Raji (cell line): Measurements from ENCODE around the gene KLF3.

Experiments
- POLR2A ChIP-seq: IDR thresholded peaks from 2 replicates; pipeline ENCODE4 v1.6.1; 2011; ENCODE audit warnings: low read depth, low read length, control low read depth; ENCODE audit not compliant: insufficient read depth

The KLF3 gene

DNA sequence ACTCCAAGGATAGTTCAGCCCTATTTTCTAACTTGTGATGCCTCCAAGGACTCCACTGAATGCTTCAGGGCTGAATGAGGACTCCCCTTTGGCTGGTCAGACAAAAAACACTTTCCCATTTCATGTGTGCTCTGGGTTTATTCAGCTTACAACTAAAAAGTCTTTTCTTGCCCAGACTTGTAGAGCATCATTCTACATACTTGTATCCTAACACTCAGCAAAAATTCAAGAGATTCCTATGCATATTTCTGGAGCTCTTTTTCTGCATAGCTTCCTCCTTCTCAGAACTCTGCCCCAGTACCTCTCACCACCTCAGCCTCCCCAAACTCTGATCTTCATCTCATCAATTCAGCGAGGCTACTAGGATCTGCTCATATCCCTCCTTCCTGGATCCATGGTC lies 22.2 kb upstream of the KLF3 start:
- TF ChIP-seq POLR2A: no peak

DNA sequence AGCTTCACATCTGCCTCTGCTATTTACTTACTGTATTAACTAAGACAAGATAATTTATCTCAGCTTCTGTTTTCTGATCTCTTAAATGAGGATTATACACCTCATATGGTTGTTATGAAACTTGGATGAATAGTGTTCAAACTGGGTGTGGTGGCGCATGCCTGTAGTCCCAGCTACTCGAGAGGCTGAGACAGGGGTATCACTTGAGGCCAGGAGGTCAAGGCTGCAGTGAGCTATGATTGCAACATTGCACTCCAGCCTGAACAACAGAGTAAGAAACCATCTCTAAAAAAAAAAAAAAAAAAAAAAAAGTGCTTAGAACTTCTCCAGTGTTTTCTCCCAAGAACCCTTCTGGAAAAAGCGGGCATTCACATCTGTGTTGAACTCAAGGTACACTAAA lies 19.8 kb upstream of the KLF3 start:
- TF ChIP-seq POLR2A: no peak

DNA sequence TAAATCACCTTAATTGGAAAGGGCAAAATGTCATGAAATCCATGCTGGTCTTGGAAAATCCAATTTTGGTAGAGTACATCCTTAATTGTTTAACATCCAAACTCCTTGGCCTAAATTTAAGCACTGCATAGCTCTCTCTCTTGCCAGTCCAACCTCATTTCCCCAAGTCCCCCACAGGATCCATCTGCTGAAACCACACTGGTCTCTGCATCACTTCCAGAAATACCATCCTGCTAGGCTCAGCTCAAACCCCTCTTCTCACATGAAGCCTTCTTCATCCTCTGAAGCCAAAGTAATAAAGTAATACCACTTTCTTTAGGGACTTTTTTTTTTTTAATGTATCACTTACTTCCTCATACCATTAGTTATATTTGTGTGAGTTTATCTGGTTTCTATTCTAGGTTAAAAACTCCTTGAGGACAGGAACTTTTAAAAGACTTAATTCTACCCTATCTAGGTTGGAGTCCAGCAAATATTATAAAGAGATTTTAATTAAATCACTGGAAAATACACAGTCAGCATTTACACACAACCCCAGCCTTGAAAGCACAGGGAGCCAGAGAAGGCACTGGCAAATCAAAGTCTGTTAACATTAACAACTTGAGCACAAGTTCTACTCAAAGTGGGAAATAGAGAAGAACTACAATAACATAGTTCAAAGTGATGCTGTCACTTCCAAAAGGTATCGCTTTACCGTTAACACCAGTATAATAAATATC lies 16.7 kb upstream of the KLF3 start:
- TF ChIP-seq POLR2A: no peak

DNA sequence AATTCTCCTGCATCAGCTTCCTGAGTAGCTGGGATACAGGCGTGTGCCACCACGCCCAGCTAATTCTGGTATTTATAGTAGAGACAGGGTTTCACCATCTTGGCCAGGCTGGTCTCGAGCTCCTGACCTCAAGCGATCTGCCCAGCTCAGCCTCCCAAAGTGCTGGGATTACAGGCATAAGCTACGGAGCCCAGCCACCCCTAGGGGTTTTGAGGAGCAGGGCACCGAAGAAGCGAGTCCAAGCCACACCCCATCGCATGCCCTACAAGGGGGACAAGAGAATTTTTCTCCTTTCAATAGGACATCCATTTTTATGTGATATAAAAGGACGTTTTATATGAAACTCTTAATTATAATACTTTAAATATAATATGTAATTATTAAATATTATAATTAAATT lies 13.9 kb upstream of the KLF3 start:
- no peak for TF ChIP-seq POLR2A

DNA sequence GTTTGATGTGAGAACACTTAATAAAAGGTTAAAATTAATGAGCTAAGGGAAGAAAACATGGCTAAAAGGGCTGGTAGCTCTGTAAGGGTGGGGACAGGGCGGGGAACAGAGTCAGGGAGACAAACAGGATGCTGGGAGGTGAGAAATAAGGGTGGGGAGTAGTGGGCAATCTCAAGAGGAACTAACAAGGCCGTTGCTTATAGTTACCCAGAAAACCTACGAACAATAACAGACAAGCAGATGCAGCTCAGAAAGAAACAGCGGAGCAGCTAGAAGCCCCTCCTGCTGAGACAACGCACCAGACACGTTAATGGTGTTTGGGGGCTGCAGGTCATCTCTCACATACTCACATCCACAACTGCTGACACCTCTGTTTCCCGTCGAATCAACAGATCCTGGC lies 9.7 kb upstream of the KLF3 start:
- TF ChIP-seq POLR2A: no peak

DNA sequence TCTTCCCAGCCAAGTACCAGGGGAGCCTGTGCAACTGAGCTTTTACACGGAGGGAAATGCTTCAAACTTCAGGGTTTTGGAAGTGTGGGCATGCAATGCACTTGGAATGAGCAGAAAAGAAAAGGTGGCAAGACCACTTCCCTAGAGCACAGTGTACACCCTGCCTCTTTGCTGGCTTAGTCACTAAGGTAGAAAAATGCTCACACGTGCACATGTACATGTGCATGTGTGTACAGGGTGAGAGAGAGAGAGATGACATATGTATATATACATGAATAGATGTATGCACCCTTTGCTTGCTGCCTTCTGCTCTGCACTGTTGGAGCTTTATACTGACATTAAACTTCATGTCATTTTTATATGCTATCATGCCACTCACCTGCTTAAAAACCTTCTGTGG lies 7.9 kb upstream of the KLF3 start:
- TF ChIP-seq POLR2A: no peak

DNA sequence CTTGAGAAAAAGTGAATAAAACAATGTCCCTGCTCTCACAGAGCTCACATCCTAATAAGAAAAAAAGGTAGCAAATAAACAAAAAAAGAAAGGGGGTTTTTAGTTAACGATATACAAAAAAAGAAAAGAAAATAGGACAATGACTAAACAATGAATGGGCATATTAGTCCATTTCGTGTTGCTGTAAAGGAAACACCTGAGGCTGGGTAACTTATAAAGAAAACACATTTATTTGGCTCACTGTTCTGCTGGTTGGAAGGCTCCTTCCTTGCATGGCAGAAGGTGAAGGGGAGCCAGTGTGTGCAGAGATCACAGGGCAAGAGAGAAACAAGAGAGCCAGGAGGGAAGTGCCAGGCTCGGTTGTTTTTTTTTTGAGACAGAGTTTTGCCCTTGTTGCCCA lies 4.7 kb upstream of the KLF3 start:
- no peak for TF ChIP-seq POLR2A

DNA sequence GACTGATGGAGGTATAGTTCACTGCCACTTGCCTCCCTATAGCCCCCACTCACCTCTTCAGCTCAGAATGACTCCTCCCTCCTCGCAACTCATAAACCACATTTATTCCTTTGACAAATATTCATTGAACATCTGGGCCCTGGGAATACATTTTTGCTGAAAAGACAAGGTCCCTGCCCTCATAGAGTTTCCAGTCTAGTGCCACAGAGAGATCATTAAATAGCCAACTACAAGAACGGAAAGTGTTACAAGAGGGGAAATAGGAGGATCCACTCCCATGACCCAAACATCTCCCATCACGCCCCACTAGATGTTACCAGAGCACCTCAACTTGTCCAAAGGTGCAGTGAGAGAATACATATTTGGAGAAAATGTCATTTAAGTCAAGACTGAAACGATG lies 3.2 kb upstream of the KLF3 start:
- TF ChIP-seq POLR2A: no peak

DNA sequence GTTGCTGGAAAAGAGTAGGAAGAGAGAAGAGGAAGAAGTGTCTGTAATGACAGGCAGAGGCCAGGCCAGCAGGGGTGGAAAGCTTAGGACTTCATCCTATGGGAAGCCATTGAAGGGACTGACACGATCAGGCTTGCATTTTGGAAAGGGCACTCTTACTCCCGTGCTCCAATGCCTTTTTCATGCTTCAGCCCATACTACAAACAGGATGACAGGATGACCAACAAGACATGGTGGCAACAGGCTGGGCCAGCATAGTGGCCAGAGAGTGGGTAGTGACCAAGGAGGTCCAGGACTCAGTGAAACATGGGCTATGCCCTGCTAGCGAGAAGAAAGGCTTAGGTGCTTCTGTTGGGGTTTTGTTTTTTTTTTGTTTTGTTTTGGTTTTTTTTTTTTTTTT lies 2.6 kb upstream of the KLF3 start:
- TF ChIP-seq POLR2A: no peak

DNA sequence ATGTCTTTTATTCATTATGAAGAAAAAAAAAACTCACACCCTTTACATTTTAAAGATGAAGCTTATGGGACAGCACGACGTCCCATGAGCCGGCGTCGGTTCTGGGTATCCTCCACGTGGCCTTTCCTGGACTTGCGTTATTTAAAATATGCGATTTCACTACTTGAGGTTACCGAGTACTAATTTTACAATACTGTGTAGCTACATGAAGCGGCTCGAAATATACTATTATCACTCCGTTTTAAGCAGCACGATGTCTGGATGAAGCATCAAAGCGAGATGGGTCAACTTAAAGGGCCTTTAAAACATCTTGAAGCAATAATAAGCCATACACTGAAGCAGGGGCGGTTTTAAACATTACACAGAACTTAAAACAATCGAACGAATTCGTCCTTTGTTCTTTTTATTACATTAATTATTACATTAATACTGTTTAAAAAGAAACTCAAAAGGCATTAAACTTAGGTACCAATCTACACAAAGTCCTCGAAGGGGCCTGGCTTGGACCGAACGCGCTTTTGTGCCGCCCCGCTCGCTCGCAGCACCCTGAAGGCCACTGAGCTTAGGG lies 1.4 kb upstream of the KLF3 start:
- no peak for TF ChIP-seq POLR2A

DNA sequence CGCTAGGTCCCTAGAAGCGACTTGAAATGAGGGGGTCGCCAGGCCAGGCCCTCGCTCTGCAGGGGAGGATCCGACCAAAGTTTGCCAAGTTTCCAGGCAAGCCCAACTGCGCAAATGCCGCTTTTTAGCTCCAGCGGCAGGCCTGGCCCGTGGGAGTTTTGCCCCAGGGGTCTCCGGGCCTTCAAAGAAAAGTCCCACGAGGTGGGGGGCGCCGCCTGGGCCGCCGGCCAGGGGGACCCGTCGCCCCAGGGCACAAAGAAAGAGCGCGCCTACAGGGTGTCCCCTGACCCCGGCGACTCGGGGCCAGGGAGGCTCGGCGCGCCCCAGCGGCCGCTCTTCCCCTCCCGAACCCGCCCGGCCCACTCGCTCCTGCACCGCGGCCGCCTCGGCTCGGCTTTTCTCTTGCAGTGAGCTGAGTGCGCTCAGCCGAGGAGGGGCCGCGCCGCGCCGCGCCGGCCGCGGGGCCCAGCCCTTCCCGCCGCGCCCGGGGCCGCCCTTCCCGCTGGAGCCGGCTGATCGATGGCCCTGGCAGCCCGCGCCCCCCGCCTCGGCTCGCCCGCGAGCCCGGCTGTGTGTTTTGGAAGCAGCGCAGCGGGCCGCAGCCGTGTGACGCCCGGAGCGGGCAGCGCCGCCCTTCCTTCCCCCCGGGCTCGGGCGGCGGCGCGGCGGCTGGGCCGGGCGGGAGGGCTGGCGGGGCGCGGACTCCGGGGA lies 754 bp upstream of the KLF3 start:
- TF ChIP-seq POLR2A: no peak

DNA sequence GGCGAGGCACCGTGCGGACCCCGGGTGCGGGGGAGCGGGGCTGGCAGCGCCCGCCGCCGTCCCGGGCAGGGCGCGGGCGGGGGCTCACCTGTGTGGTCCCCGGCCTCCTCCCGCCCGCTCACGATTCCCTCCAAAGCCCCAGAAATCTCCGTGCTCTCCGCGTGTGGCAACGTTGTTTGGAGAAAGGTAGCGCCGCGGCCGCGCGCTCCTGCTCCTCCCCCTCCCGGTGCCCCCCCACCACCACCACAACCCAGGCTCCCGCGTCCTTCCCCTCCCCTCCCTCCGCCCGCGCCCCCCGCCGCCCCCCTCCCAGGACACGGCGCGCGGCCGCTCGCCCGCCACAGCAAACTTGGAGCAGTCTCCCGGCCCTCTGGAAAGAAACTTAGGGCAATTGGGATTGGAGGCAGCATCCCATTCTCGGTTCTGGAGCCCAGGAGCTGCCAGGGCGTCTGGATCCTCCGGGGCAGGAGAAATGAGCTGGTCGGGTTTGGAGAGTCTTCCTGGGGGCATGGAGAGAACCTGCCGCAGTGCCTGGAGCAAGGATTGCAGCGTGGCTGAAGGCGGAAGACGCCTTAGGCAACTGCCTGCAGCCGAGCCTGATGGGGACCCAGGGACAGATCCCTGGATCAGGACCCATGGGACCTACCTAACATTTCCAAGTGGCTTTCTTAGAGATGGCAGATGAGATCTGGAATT lies 855 bp downstream of the KLF3 start:
- TF ChIP-seq POLR2A: no peak

DNA sequence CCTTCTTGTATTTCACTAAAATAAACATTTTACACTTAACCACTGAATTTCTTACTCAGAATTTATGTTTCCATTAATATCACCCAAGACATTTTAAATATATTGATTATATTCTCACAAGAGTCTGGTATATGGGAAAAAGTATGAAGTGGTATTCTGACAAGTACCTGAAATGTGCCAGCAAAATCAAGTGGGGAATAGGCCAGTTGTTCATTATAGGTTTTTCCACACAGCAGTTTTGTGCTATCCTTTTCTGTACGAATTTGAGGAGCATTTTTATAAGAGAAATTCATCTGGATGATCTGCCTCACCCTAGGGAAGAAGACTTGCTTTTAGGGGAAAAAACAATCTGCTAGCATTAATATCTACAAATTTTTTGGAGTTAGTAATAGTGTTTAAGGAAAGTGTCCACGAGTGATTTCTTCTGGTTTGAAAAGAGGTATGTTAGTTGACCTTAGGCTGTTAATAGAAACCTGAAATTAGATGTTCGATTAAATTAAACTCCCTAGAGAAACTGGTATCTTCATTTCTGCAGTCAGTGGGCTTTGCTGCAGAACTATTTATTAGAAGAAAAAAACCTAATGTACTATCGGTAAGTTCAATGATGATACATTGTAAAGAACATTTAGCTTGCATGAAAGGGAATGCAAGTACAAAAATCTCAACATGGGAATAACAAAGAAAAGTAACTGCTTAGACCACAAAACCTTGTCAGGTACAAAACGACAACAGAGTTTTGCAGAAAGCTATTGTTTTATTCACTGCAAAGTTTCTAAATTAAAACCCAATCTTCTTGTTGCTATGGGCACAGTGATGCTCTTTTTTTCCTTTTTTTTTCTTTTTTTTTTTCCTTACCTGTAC lies 1.8 kb downstream of the KLF3 start:
- TF ChIP-seq POLR2A: no peak

DNA sequence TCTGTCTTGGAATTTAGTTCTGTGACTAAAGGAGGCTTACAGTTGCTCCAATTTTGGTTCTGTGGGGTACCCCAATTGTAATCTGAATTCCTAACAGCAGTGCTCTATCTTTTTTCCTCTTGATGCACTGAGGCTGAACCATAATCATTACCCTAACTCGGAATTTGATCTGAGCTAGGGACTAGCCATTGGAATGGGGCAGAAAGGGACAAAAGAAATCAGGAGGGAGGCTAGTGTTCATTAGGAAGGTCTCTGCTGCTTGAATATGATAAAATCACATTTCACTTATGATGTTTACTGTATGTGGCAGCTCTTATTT lies 2.7 kb downstream of the KLF3 start:
- no peak for TF ChIP-seq POLR2A
